Measurements from ENCODE around the gene ARHGAP6. TPM values are rescaled to one million over a fixed set of nuclear protein-coding genes. Genes with fewer than 3 reads are reported as not detected.
A peak's percentile ranks its signal among the peaks of the same experiment; 100 is the strongest.

ARHGAP6 gene
- total and polyA plus RNA-seq, 2 of the 13 experiments (the other 11 are each of a cell fraction or from before 2014, with no cell fraction given): 0.11 TPM; not detected in 1

GRCh38 chrX:11474021-11474420, 191.7 kb downstream of the ARHGAP6 start:
- H3K4me3 ChIP-seq (replicated peaks in 1 of 3; ENCODE audit: insufficient read depth in 1 of 3, low read depth in 2 of 3, low read length in 3 of 3): no peak overlapping the region
- no peaks in the 10 kb centered on the region for H4K20me1 ChIP-seq (ENCODE audit: insufficient read depth, low read length)
- H3K9ac ChIP-seq (ENCODE audit: insufficient read depth, low read depth, low read length): no peak overlapping the region
- H2AFZ ChIP-seq (ENCODE audit: low read length): no peak overlapping the region
- in situ Hi-C loops (cut with HindIII; ENCODE audit: extremely low pct_ligation_motif_present, low pct_unique_long_range_greater_than_20kb): no loop called here
- H3K27ac ChIP-seq (ENCODE audit: extremely low read length, insufficient read depth, low read length): no peak overlapping the region
- ATAC-seq (no peak), DNase-seq (ENCODE audit: low spot score) (no peak), FAIRE-seq (no peak)
- no peaks in the 10 kb centered on the region for H3K27me3 ChIP-seq (ENCODE audit: control insufficient read depth in 1 of 2, insufficient read depth in 2 of 2, low read length in 2 of 2)
- BruUV-seq (replicated peaks): no TSS peak
- no peaks in the 10 kb centered on the region for H3K4me1 ChIP-seq (ENCODE audit: insufficient read depth, low read length)
- intact Hi-C loops (cut with micrococcal nuclease; ENCODE audit: unreplicated experiment): no loop called here
- H3K9me3 ChIP-seq (ENCODE audit: low read length): no peaks in the 10 kb centered on the region
- ChIA-PET POLR2A (no interaction called here), CTCF (ENCODE audit: low intra/inter-chr PET ratio, low total read pairs) (no interaction called here)
- H3K36me3 ChIP-seq (replicated peaks in 1 of 2; ENCODE audit: control insufficient read depth in 1 of 2, insufficient read depth in 2 of 2, low read length in 2 of 2): no peaks in the 10 kb centered on the region
- TF ChIP-seq MAFF (IDR thresholded peaks at IDR 0.05; ENCODE audit: low read depth, low read length): peak; percentile 93
- TF ChIP-seq, protein P1, sequence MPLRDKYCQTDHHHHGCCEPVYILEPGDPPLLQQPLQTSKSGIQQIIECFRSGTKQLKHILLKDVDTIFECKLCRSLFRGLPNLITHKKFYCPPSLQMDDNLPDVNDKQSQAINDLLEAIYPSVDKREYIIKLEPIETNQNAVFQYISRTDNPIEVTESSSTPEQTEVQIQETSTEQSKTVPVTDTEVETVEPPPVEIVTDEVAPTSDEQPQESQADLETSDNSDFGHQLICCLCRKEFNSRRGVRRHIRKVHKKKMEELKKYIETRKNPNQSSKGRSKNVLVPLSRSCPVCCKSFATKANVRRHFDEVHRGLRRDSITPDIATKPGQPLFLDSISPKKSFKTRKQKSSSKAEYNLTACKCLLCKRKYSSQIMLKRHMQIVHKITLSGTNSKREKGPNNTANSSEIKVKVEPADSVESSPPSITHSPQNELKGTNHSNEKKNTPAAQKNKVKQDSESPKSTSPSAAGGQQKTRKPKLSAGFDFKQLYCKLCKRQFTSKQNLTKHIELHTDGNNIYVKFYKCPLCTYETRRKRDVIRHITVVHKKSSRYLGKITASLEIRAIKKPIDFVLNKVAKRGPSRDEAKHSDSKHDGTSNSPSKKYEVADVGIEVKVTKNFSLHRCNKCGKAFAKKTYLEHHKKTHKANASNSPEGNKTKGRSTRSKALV (CRISPR knock-in tag; IDR thresholded peaks at IDR 0.05): no peak
- peak; percentile 90 to 96 for TF ChIP-seq MAFK (conservative IDR thresholded peaks at IDR 0.05 in 1 of 2, IDR thresholded peaks at IDR 0.05 in 1 of 2; ENCODE audit: low read length in 2 of 2)
- TF ChIP-seq ZHX2 (IDR thresholded peaks at IDR 0.05; ENCODE audit: low read depth): no peak
- TF ChIP-seq ZHX2 (CRISPR knock-in tag; IDR thresholded peaks at IDR 0.05; ENCODE audit: borderline replicate concordance): no peak
- 0% methylated on average over 1 of the region's 1 CpG for WGBS (ENCODE audit: low lambda C conversion rate)
- H3K79me2 ChIP-seq (ENCODE audit: insufficient read depth, low read length): no peaks in the 10 kb centered on the region
- H3K4me2 ChIP-seq (ENCODE audit: low read depth, low read length): no peak overlapping the region

Measured in HepG2 (cell line).